ENCODE results near the gene EEF1AKMT2.

EEF1AKMT2 gene

DNA sequence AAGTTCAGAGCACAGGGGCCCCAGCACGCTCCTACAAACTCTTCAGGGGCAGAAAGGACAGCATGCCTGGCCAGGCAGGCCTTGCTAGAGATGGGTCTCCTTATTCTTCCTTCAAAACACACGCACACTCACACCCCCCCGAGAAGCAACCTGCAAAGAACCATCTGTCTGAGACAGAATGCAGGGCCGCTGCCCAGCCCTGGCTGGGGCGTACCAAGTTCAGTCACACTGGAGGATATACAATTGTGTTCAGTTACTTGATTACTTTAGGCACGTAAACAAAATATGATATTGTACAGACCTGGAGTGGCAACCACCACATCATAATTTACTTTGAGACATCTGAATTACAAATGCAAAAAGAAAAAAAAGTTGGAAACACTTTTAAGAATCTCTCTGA, 53.2 kb downstream of the EEF1AKMT2 start:
- TF ChIP-seq, protein P1, sequence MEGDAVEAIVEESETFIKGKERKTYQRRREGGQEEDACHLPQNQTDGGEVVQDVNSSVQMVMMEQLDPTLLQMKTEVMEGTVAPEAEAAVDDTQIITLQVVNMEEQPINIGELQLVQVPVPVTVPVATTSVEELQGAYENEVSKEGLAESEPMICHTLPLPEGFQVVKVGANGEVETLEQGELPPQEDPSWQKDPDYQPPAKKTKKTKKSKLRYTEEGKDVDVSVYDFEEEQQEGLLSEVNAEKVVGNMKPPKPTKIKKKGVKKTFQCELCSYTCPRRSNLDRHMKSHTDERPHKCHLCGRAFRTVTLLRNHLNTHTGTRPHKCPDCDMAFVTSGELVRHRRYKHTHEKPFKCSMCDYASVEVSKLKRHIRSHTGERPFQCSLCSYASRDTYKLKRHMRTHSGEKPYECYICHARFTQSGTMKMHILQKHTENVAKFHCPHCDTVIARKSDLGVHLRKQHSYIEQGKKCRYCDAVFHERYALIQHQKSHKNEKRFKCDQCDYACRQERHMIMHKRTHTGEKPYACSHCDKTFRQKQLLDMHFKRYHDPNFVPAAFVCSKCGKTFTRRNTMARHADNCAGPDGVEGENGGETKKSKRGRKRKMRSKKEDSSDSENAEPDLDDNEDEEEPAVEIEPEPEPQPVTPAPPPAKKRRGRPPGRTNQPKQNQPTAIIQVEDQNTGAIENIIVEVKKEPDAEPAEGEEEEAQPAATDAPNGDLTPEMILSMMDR (IDR thresholded peaks at IDR 0.05; ENCODE audit: insufficient read depth, low read depth, low read length, missing control alignments), result no peak
- no peak overlapping the region for H3K4me3 ChIP-seq (ENCODE audit: low read length)
- DNase-seq (ENCODE audit: low read depth), result no peak

DNA sequence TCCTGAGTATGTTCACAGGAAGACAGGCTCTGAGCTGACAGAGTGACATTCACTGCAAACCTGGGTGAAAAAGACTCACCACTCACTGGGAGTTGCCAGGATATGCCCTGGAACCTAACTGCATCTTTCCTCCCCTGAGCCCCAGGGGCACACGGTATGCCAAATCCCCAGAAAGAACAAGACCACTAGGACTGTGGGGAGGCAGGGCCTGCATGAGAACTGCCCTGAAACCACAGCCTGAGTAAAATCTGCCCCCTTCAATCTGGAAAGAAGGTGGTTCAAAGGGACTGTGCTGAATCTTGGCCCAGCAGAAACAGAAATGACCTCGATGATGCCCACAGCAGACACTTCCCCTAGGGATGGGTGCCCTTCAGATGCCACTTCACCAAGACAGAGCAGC, 54.0 kb downstream of the EEF1AKMT2 start:
- no peak for DNase-seq (ENCODE audit: low read depth)
- TF ChIP-seq, protein P1 (IDR thresholded peaks at IDR 0.05; ENCODE audit: insufficient read depth, low read depth, low read length, missing control alignments), result no peak
- no peak overlapping the region for H3K4me3 ChIP-seq (ENCODE audit: low read length)

DNA sequence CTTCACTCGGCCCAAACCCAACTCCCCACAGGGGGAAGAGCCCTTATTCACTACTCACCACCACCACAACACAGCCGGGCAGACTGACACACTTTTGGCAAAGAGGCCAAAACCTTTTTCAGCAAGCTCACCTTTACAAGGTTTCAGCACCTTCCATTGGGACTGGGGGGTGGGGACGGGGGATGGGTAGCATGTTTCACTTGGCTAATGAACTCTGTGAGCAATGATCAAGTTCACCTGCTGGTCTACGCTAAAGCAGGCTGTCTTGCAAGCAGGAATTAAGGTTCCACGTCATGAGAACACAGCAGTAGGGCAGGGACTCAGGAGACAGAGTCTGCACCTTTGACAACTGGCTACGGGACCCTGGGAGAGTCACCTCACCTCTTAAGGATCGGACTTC, 54.5 kb downstream of the EEF1AKMT2 start:
- DNase-seq (ENCODE audit: low read depth), result no peak
- no peak overlapping the region for H3K4me3 ChIP-seq (ENCODE audit: low read length)
- TF ChIP-seq, protein P1 (IDR thresholded peaks at IDR 0.05; ENCODE audit: insufficient read depth, low read depth, low read length, missing control alignments), result no peak

DNA sequence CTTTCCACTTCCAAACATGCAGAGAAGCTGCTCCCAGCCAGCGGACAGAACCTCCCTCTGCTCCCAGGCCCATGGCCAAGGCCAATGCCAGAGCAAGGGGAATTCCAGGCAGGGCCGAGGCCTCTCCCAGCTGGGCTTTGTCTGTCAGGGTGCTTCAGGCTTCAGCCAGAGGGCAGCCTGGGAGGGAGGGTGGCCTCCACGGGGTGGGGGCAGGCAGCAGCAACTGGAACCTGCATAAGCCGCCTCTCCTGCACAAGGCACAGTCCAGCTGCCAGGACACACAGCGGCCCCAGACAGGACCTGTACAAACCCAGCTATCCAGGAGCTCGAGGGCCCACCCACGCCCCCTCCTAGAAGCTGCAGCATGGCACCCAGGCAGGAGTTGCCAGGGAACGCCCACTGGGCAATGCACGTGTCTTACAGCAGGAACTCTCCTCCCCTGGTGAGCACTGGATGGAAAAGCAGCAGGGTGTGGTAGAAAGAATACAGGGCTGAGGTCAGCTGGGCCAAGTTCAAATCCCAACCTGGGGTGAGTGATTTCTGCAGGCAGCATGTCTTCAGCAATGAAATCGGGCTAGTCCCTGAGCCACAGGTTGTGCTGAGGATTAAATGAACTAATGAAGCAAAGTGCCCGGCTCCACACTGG, 55.1 kb downstream of the EEF1AKMT2 start:
- TF ChIP-seq, protein P1 (IDR thresholded peaks at IDR 0.05; ENCODE audit: insufficient read depth, low read depth, low read length, missing control alignments), result no peak
- DNase-seq (ENCODE audit: low read depth), result peak; percentile 62
- H3K4me3 ChIP-seq (ENCODE audit: low read length), result no peak overlapping the region

DNA sequence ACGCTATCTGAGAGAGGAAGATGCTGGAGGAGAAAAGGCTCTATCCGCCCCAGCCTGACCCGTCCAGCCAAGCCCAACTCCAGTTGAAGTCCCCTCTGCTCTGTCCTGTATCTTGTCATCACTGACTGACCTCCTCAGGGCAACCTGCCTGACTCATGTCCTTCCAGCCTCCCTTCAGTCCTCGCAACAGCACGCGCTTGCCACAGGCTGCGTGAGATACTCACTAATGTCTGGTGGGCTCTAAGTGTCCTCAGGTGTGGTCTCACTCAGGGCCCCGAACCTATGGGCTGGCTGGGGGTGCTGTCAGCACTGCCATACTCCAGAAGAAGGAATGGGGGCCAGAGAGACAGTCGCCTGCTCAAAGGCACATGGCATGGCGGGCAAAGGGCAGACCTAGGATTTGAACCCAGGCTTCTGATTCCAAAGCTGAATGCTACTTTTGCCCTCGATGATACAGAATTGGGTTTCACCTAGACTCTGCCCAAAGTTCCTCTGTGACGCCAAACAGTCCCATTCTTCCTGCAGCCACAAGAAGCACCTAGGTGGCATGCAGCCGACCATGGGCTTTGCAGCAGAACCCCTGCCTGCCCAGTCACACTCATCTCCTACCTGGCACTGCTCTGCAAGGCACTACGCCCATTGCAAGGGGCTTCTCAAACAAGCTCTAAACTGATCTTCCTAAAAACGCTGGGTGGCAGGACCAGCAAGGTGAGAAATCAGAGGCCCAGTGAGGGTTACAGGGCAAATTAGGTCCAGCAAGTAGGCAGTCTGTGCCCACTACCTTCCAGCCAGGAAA, 56.0 kb downstream of the EEF1AKMT2 start:
- DNase-seq (ENCODE audit: low read depth), result no peak
- no peak overlapping the region for H3K4me3 ChIP-seq (ENCODE audit: low read length)
- TF ChIP-seq, protein P1 (IDR thresholded peaks at IDR 0.05; ENCODE audit: insufficient read depth, low read depth, low read length, missing control alignments), result no peak

DNA sequence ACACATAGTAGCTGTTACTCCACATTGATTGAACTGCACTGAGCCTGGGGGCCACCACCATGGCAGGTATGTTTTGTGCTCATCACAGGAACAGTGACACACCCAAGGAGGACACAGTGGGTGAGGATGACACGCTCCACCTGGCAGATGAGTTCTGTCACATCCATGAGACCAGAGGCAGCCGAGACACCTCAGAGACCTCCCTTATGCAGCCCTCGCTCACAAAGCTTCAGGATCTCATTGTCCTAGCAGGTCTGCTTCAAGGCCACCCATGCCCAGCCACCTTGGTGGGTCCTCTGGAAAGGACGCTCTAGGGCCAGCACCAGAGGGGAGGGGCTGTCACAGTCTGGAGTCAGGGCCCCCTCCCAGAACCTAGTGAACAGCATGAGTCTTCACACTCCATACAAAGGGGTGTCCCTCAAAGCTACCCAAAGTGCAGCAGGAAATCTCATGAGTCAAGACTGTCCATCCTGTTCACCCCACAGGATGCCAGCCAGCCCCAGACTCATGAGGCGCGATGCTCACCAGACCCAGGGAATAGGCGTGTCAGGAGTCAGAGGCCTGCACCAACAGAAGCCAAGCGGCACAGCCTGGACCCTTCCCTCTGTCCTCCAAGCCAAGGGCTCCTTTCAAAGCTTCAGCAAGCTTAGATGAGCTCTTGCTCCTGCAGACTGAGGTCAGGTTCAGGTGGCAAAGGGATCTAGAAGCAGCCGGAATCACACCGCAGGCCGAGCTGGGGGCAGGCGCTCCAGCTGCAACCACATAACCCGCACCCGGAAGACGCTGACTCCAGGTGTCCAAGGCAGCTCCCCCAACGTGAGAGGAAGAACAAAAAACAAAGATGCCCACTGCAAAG, 57.1 kb downstream of the EEF1AKMT2 start:
- H3K4me3 ChIP-seq (ENCODE audit: low read length), result no peak overlapping the region
- TF ChIP-seq, protein P1 (IDR thresholded peaks at IDR 0.05; ENCODE audit: insufficient read depth, low read depth, low read length, missing control alignments), result no peak
- no peak for DNase-seq (ENCODE audit: low read depth)
